Upper lobe of left lung (tissue), 6 donors: Measurements from ENCODE around the gene RFX2. TPM values are rescaled to one million over a fixed set of nuclear protein-coding genes. Genes with fewer than 3 reads are reported as not detected.
A peak's percentile ranks its signal among the peaks of the same experiment; 100 is the strongest.

ENCODE experiments used
- ATAC-seq, 2 donors: fragments of 200-7000 bp; cut with Tn5 transposase; one replicate each; pipeline ENCODE4 v1.9.1; 2022; ENCODE audit warnings: mild to moderate bottlenecking in 2 of 2, moderate library complexity in 2 of 2; ENCODE audit not compliant: low FRiP score in 2 of 2
- DNase-seq, 2 donors: peaks; one replicate each; pipeline ENCODE4 v3.0.0-alpha.2; 2019 to 2020
- H3K27ac ChIP-seq, 4 donors: fragments of 200-600 bp; sonication (generic); one replicate each; pipeline ENCODE4 v1.5.1; 2016 to 2019
- H3K27me3 ChIP-seq, 4 donors: fragments of 200-600 bp; sonication (generic); one replicate each; pipeline ENCODE4 v1.5.1; 2017 to 2019
- H3K36me3 ChIP-seq, 4 donors: fragments of 200-600 bp; sonication (generic); one replicate each; pipeline ENCODE4 v1.5.1; 2016 to 2019
- H3K4me1 ChIP-seq, 4 donors: fragments of 200-600 bp; sonication (generic); one replicate each; pipeline ENCODE4 v1.5.1; 2018 to 2019
- H3K4me3 ChIP-seq, 4 donors: fragments of 200-600 bp; sonication (generic); one replicate each; pipeline ENCODE4 v1.5.1; 2017 to 2019; ENCODE audit warnings: mild to moderate bottlenecking in 2 of 4, moderate library complexity in 1 of 4
- H3K9me3 ChIP-seq, 4 donors: fragments of 200-600 bp; sonication (generic); one replicate each; pipeline ENCODE4 v1.5.1; 2018 to 2019
- CTCF ChIP-seq, 6 experiments: fragments of 450-650 bp in 4 of 6; fragments of 200-600 bp in 2 of 6; sonication (generic) in 2 of 6; IDR thresholded peaks; one replicate each; pipeline ENCODE4 v1.5.1; 2016 to 2019; ENCODE audit warnings: antibody characterized with exemption in 6 of 6
- EP300 ChIP-seq, 4 donors: sonication (generic); formaldehyde crosslinking; IDR thresholded peaks; one replicate each; pipeline ENCODE4 v1.5.1; 2017; ENCODE audit warnings: antibody characterized with exemption in 4 of 4, control low read depth in 2 of 4
- POLR2A ChIP-seq, 4 donors: fragments of 450-650 bp; IDR thresholded peaks; one replicate each; pipeline ENCODE4 v1.5.1; 2016 to 2017; ENCODE audit warnings: antibody characterized with exemption in 4 of 4, mild to moderate bottlenecking in 2 of 4
- POLR2AphosphoS5 ChIP-seq, 2 donors: sonication (generic); formaldehyde crosslinking; IDR thresholded peaks; one replicate each; pipeline ENCODE4 v1.5.1; 2017; ENCODE audit warnings: antibody characterized with exemption in 2 of 2
- WGBS, 2 donors: methylation state at CpG; one replicate each; pipeline ENCODE4 v1.1.5; 2017 to 2018; 5-methylcytosine and 5-hydroxymethylcytosine counted together
- total RNA-seq, 6 donors: library from RNA; depleted of rRNA in 4 of 6; stranded (reverse); fragments of >200 nt in 4 of 6; gene quantifications; one replicate each; pipeline versions ENCODE4 v1.1.0 to v1.2.1, GENCODE V29; 2016 to 2021
- donor health status: DM: no; HTN: no; CAD: no; lungs with moderate emphysema.
- donor health status: DM: no; HTN: yes; CAD: no; lungs with severe emphysema.

The RFX2 gene
- total RNA-seq, 6 donors from 2014 or later: 14.3 to 111 (median 28.6) TPM

- TF ChIP-seq CTCF (IDR thresholded peaks at IDR 0.05): no peak
- TF ChIP-seq EP300 (IDR thresholded peaks at IDR 0.05): no peak
- TF ChIP-seq POLR2AphosphoS5 (IDR thresholded peaks at IDR 0.05): no peak
- TF ChIP-seq POLR2A (IDR thresholded peaks at IDR 0.05): no peak
- Histone ChIP-seq H3K9me3 (no peaks in the 10 kb centered on the region), H3K27ac (peak overlapping the region in 1 of 4 donors; percentile 53), H3K36me3 (peaks cover 0 to 17% (median 13%) of the 10 kb centered on the region in 4 donors), H3K27me3 (no peaks in the 10 kb centered on the region), H3K4me1 (peaks cover 10 to 17% (median 12%) of the 10 kb centered on the region in 4 donors), H3K4me3 (no peak overlapping the region)
- ATAC-seq (no peak), DNase-seq (no peak)
- WGBS, 2 donors: 80 to 92% methylated on average over 11 to 12 of the region's 12 CpGs
Measured at GRCh38 chr19:6023936-6024335, 86.4 kb downstream of the RFX2 start.

- H3K9me3 ChIP-seq: no peaks in the 10 kb centered on the region
- peaks cover 10 to 17% (median 12%) of the 10 kb centered on the region in 4 donors for H3K4me1 ChIP-seq
- H3K36me3 ChIP-seq: peaks cover 0 to 17% (median 13%) of the 10 kb centered on the region in 4 donors
- H3K27me3 ChIP-seq: no peaks in the 10 kb centered on the region
- TF ChIP-seq EP300 (IDR thresholded peaks at IDR 0.05) (no peak), CTCF (IDR thresholded peaks at IDR 0.05) (no peak), POLR2A (IDR thresholded peaks at IDR 0.05) (no peak), POLR2AphosphoS5 (IDR thresholded peaks at IDR 0.05) (no peak)
- ATAC-seq: peak in 1 of 2 donors; percentile 3
- H3K27ac ChIP-seq: peak overlapping the region; percentile 21 to 69 (median 61)
- WGBS, 2 donors: 53 to 78% methylated on average over 20 of the region's 21 CpGs
- H3K4me3 ChIP-seq: peak overlapping the region in 1 of 4 donors; percentile 2
- no peak for DNase-seq
Measured at GRCh38 chr19:6023085-6023682, 87.1 kb downstream of the RFX2 start.

GRCh38 chr19:6022570-6023064 lies 87.7 kb downstream of the RFX2 start:
- peaks cover 0 to 17% (median 13%) of the 10 kb centered on the region in 4 donors for H3K36me3 ChIP-seq
- H3K4me3 ChIP-seq: no peak overlapping the region
- ATAC-seq (no peak), DNase-seq (no peak)
- peak in 2 of 6 experiments; percentile 1 to 9 for TF ChIP-seq CTCF (IDR thresholded peaks at IDR 0.05)
- no peak for TF ChIP-seq POLR2A (IDR thresholded peaks at IDR 0.05)
- H3K4me1 ChIP-seq: peaks cover 10 to 17% (median 12%) of the 10 kb centered on the region in 4 donors
- H3K9me3 ChIP-seq: no peaks in the 10 kb centered on the region
- H3K27me3 ChIP-seq: no peaks in the 10 kb centered on the region
- H3K27ac ChIP-seq: peak overlapping the region; percentile 21 to 69 (median 61)
- WGBS, 2 donors: 78 to 79% methylated on average over 15 to 16 of the region's 16 CpGs

- H3K4me1 ChIP-seq: peaks cover 10 to 17% (median 12%) of the 10 kb centered on the region in 4 donors
- DNase-seq: peak; percentile 70 to 82
- peaks cover 0 to 12% (median 9%) of the 10 kb centered on the region in 4 donors for H3K36me3 ChIP-seq
- no peaks in the 10 kb centered on the region for H3K27me3 ChIP-seq
- H3K9me3 ChIP-seq: no peaks in the 10 kb centered on the region
- peak overlapping the region in 1 of 4 donors; percentile 53 for H3K27ac ChIP-seq
- ATAC-seq: peak; percentile 78 to 79
- TF ChIP-seq POLR2AphosphoS5 (IDR thresholded peaks at IDR 0.05) (no peak), CTCF (IDR thresholded peaks at IDR 0.05) (peak; percentile 70 to 86 (median 79))
- WGBS, 2 donors: 55 to 56% methylated on average over 28 to 29 of the region's 29 CpGs
- H3K4me3 ChIP-seq: no peak overlapping the region
Measured at GRCh38 chr19:6021878-6022569, 88.3 kb downstream of the RFX2 start.
